Mesothelial cell of epicardium (in vitro differentiated cells): Measurements from ENCODE around the gene FBXW7. TPM values are rescaled to one million over a fixed set of nuclear protein-coding genes. Genes with fewer than 3 reads are reported as not detected.

Source experiments
- DNase-seq, 2 experiments: peaks; one replicate each; pipeline ENCODE4 v3.0.0; 2021; ENCODE audit warnings: low spot score in 2 of 2; ENCODE audit not compliant: unreplicated experiment in 2 of 2
- H3K27ac Mint-ChIP-seq: 2 replicates; pipeline ENCODE4 v1.8.0; 2021; ENCODE audit warnings: mixed read lengths
- H3K27me3 Mint-ChIP-seq: 2 replicates; pipeline ENCODE4 v1.8.0; 2021; ENCODE audit warnings: low read depth, mixed read lengths
- H3K36me3 Mint-ChIP-seq: 2 replicates; pipeline ENCODE4 v1.8.0; 2021; ENCODE audit warnings: mixed read lengths
- H3K4me1 Mint-ChIP-seq: 2 replicates; pipeline ENCODE4 v1.8.0; 2021; ENCODE audit warnings: mixed read lengths
- H3K4me3 Mint-ChIP-seq: 2 replicates; pipeline ENCODE4 v1.8.0; 2021; ENCODE audit warnings: mild to moderate bottlenecking, moderate library complexity, mixed read lengths
- H3K9me3 Mint-ChIP-seq: 2 replicates; pipeline ENCODE4 v1.8.0; 2021; ENCODE audit warnings: mixed read lengths
- total RNA-seq: library from RNA; stranded (reverse); gene quantifications from 3 replicates; pipeline ENCODE4 v1.2.1, GENCODE V29; 2021
- TF ChIP-seq, protein P1 (sequence below): fragments of 200-600 bp; sonication (generic); IDR thresholded peaks from one replicate; pipeline ENCODE4 v1.5.0; 2021; ENCODE audit warnings: antibody characterized with exemption; ENCODE audit not compliant: unreplicated experiment

FBXW7 gene
- total RNA-seq, 1 donor from 2014 or later = 46.4 TPM

DNA sequence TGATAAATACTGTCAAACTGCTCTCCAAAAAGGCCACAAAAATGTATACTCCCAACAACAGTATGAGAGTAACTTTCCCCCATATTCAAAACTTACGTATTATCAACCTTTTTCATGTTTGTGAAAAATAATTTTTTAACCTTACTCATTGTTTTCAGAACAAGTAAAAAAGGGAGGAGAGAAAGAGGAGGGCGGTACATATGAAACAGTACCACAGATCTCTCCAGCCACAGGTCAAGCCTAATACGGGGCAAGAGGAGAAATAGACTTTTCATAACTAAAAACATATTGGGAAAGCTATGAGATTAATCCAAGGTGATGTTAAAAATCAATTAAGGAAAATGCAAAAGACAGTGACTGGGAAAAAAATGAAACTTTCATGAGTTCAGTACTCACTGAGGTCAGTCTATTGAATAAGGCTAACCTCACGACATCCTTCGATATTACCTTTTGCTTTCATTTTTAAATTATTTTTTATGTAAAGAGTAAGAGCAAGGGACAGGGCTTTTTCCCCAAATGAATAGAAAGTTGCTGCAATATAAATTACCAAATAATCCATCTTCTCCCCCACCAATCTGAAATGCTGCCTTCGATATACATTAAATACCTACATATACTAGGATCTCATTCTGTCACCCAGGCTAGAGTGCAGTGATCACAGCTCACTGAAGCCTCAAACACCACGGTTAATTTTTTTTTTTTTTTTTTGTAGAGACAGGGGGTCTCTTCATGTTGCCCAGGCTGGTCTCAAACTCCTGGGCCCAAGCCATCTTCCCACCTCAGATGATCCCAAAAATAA, 25.3 kb downstream of the FBXW7 start:
- Mint-ChIP-seq H3K4me1 (no peaks in the 10 kb centered on the region), H3K36me3 (no peaks in the 10 kb centered on the region), H3K27me3 (no peaks in the 10 kb centered on the region), H3K27ac (no peak overlapping the region), H3K4me3 (no peak overlapping the region), H3K9me3 (no peaks in the 10 kb centered on the region)
- TF ChIP-seq, protein P1, sequence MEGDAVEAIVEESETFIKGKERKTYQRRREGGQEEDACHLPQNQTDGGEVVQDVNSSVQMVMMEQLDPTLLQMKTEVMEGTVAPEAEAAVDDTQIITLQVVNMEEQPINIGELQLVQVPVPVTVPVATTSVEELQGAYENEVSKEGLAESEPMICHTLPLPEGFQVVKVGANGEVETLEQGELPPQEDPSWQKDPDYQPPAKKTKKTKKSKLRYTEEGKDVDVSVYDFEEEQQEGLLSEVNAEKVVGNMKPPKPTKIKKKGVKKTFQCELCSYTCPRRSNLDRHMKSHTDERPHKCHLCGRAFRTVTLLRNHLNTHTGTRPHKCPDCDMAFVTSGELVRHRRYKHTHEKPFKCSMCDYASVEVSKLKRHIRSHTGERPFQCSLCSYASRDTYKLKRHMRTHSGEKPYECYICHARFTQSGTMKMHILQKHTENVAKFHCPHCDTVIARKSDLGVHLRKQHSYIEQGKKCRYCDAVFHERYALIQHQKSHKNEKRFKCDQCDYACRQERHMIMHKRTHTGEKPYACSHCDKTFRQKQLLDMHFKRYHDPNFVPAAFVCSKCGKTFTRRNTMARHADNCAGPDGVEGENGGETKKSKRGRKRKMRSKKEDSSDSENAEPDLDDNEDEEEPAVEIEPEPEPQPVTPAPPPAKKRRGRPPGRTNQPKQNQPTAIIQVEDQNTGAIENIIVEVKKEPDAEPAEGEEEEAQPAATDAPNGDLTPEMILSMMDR = no peak
- DNase-seq = no peak

- H3K4me3 Mint-ChIP-seq = no peak overlapping the region
Measured at GRCh38 chr4:152509595-152510225, 26.2 kb downstream of the FBXW7 start.

DNA sequence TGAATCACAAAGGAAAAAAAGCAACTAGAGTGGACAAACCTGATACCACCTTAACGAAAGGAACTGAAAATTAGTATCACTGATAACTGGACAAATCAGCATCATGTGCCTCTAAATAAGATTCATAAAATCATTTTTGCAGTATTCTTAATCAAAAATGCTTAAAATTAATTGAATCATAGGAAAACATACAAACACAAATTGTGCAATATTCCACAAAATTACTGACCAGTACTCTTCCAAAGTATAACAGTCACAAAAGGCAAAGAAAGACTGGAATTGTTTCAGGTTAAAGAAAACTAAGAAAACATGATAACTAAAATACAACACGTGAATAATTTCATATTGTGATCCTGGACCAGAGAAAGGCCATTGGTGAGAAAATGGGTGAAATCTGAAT, 27.1 kb downstream of the FBXW7 start:
- H3K27me3 Mint-ChIP-seq = no peaks in the 10 kb centered on the region
- no peaks in the 10 kb centered on the region for H3K36me3 Mint-ChIP-seq
- H3K9me3 Mint-ChIP-seq = no peaks in the 10 kb centered on the region
- TF ChIP-seq, protein P1 = no peak
- H3K4me3 Mint-ChIP-seq = no peak overlapping the region
- no peak for DNase-seq
- no peak overlapping the region for H3K27ac Mint-ChIP-seq
- peaks cover 1% of the 10 kb centered on the region for H3K4me1 Mint-ChIP-seq

More at GRCh38 chr4:152509595-152510225, 26.2 kb downstream of the FBXW7 start:
- Mint-ChIP-seq H3K27me3 (no peaks in the 10 kb centered on the region), H3K27ac (no peak overlapping the region), H3K4me1 (no peaks in the 10 kb centered on the region), H3K36me3 (no peaks in the 10 kb centered on the region), H3K9me3 (no peaks in the 10 kb centered on the region)
- TF ChIP-seq, protein P1 = no peak
- DNase-seq = no peak

- Mint-ChIP-seq H3K4me3 (no peak overlapping the region), H3K36me3 (no peaks in the 10 kb centered on the region), H3K27ac (no peak overlapping the region), H3K9me3 (no peaks in the 10 kb centered on the region), H3K4me1 (peaks cover 4% of the 10 kb centered on the region), H3K27me3 (no peaks in the 10 kb centered on the region)
- TF ChIP-seq, protein P1 = no peak
- no peak for DNase-seq
Measured at GRCh38 chr4:152508386-152508785, 27.5 kb downstream of the FBXW7 start.

DNA sequence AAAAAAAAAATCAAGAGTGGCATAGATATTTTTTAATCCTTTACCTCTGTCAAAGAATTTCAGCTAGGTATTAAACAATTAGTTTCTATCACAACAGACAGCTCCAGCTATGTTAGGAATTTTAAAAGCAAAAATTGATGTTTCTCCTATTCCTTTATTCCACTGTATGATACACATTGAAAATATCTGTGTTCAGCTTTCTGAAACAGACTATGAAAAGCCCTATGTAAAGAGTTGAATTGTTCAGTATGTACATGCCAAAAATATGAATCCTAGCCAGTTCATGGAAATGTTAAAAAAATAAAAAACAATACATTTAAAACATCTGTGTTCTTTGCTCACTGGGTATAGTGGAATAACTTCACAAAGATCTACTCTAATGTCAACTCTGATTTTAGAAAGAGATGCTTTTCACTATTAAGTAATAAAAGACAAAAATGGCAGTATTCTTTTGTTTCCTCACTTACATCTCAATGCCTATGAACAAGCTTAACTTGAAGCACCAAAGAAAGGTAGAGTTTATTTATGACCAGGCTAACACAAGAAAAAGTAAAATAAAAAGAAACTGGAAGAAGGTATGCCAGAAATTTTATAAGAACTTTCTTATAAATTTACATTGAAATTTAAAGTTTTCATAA, 32.1 kb downstream of the FBXW7 start:
- TF ChIP-seq, protein P1 = no peak
- Mint-ChIP-seq H3K36me3 (no peaks in the 10 kb centered on the region), H3K27me3 (no peaks in the 10 kb centered on the region), H3K4me1 (peaks cover 4% of the 10 kb centered on the region), H3K9me3 (no peaks in the 10 kb centered on the region), H3K4me3 (no peak overlapping the region), H3K27ac (no peak overlapping the region)
- DNase-seq = no peak
